AG10803 (cell line): ENCODE results near the gene MYO18B.

ENCODE experiments used
- DNase-seq: peaks from one replicate; pipeline ENCODE4 v3.0.0; 2010; ENCODE audit warnings: low read depth
- H3K4me3 ChIP-seq: 2 replicates; pipeline ENCODE4 v1.5.1; 2011; ENCODE audit warnings: mild to moderate bottlenecking, low read length, control low read depth
- CTCF ChIP-seq: conservative IDR thresholded peaks from 2 replicates; pipeline ENCODE4 v1.5.1; 2011; ENCODE audit warnings: mild to moderate bottlenecking, low read length, control low read depth, inconsistent platforms

The MYO18B gene

GRCh38 chr22:25749420-25750169 is 7.6 kb downstream of the MYO18B start:
- no peak for DNase-seq
- no peak overlapping the region for H3K4me3 ChIP-seq

GRCh38 chr22:25750569-25751173 is 8.7 kb downstream of the MYO18B start:
- no peak overlapping the region for H3K4me3 ChIP-seq
- TF ChIP-seq CTCF = no peak
- DNase-seq = peak; percentile 8

More at GRCh38 chr22:25749420-25750169, 7.6 kb downstream of the MYO18B start:
- TF ChIP-seq CTCF = no peak

GRCh38 chr22:25751174-25751581 is 9.2 kb downstream of the MYO18B start:
- TF ChIP-seq CTCF = no peak
- DNase-seq = no peak
- no peak overlapping the region for H3K4me3 ChIP-seq

GRCh38 chr22:25752615-25753214 is 10.7 kb downstream of the MYO18B start:
- no peak for TF ChIP-seq CTCF
- no peak for DNase-seq
- no peak overlapping the region for H3K4me3 ChIP-seq

GRCh38 chr22:25753252-25753651 is 11.3 kb downstream of the MYO18B start:
- H3K4me3 ChIP-seq = no peak overlapping the region
- no peak for TF ChIP-seq CTCF
- no peak for DNase-seq

- no peak overlapping the region for H3K4me3 ChIP-seq
- peak; percentile 83 for DNase-seq
- TF ChIP-seq CTCF = no peak
Observed at GRCh38 chr22:25754527-25755202, 12.7 kb downstream of the MYO18B start.
